Measurements from ENCODE around the gene OLIG2. TPM values are rescaled to one million over a fixed set of nuclear protein-coding genes. Genes with fewer than 3 reads are reported as not detected.
A peak's percentile ranks its signal among the peaks of the same experiment; 100 is the strongest.

The OLIG2 gene
- total RNA-seq, 1 donor from 2014 or later = not detected

- DNase-seq (ENCODE audit: low spot score) = no peak
Measured at GRCh38 chr21:33063907-33064622, 38.3 kb downstream of the OLIG2 start.

GRCh38 chr21:33064623-33065390 lies 39.1 kb downstream of the OLIG2 start:
- DNase-seq (ENCODE audit: low spot score) = no peak

GRCh38 chr21:33067043-33067442 lies 41.3 kb downstream of the OLIG2 start:
- DNase-seq (ENCODE audit: low spot score) = no peak

- no peak for DNase-seq (ENCODE audit: low spot score)
Measured at GRCh38 chr21:33067457-33067856, 41.7 kb downstream of the OLIG2 start.

- no peak for DNase-seq (ENCODE audit: low spot score)
Measured at GRCh38 chr21:33069243-33069642, 43.5 kb downstream of the OLIG2 start.

GRCh38 chr21:33069645-33069993 lies 43.9 kb downstream of the OLIG2 start:
- no peak for DNase-seq (ENCODE audit: low spot score)

- DNase-seq (ENCODE audit: low spot score) = no peak
Measured at GRCh38 chr21:33069994-33070743, 44.4 kb downstream of the OLIG2 start, which contains the start of gene OLIG1. Gene OLIG1, plus strand, starts transcription at chr21:33070141. Its CDS starts 106 bp downstream, at chr21:33070247.

- DNase-seq (ENCODE audit: low spot score) = no peak
Measured at GRCh38 chr21:33070744-33070997, 44.9 kb downstream of the OLIG2 start.

GRCh38 chr21:33070998-33071769 lies 45.4 kb downstream of the OLIG2 start:
- DNase-seq (ENCODE audit: low spot score) = no peak

GRCh38 chr21:33071770-33072306 lies 46.1 kb downstream of the OLIG2 start:
- DNase-seq (ENCODE audit: low spot score) = no peak

- no peak for DNase-seq (ENCODE audit: low spot score)
Measured at GRCh38 chr21:33073636-33074035, 47.9 kb downstream of the OLIG2 start.

- peak; percentile 83 for DNase-seq (ENCODE audit: low spot score)
Measured at GRCh38 chr21:33075128-33075527, 49.4 kb downstream of the OLIG2 start.

GRCh38 chr21:33075596-33076195 lies 50.0 kb downstream of the OLIG2 start:
- DNase-seq (ENCODE audit: low spot score) = no peak

- DNase-seq (ENCODE audit: low spot score) = no peak
Measured at GRCh38 chr21:33076600-33077329, 51.0 kb downstream of the OLIG2 start.

Other genes starting within 250 kb of the OLIG2 start
- not detected for gene OLIG1, start 44.2 kb downstream of the OLIG2 start, total RNA-seq (ENCODE audit: insufficient read depth, low replicate concordance)
- 2.2 TPM for gene IFNAR2, start 204.0 kb downstream of the OLIG2 start, total RNA-seq (ENCODE audit: insufficient read depth, low replicate concordance)
- 45.7 TPM for gene IL10RB, start 240.4 kb downstream of the OLIG2 start, total RNA-seq (ENCODE audit: insufficient read depth, low replicate concordance)

Measured in umbilical cord (tissue), 2 donors.